ENCODE results near the gene NALCN. TPM values are rescaled to one million over a fixed set of nuclear protein-coding genes. Genes with fewer than 3 reads are reported as not detected.
A peak's percentile ranks its signal among the peaks of the same experiment; 100 is the strongest.

The NALCN gene
- total RNA-seq, 1 donor from 2014 or later: not detected

DNA sequence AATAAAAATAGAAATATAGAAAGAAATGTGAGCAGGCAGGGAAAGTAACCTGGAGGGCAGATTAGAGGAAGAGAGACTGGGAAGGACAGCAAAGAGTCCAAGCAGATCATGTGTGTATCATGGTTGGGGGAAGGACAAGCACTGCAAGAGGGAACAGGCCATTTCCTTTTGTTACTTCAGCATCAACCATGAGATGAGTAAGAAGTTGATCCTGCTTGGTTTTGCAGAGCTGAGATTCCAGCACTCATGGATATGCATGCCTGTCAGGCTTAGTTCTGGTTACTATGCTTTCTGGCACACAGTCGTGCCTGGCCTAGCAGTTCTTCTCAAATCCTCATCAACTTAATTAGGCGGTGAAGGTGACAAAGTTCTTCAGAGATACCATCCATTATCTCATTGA, 18.1 kb downstream of the NALCN start:
- no peaks in the 10 kb centered on the region for H3K4me1 Mint-ChIP-seq (ENCODE audit: unreplicated experiment)
- no peak overlapping the region for H3K27ac Mint-ChIP-seq (ENCODE audit: unreplicated experiment)
- H3K36me3 Mint-ChIP-seq (ENCODE audit: low read depth, unreplicated experiment): no peaks in the 10 kb centered on the region

GRCh38 chr13:101397742-101398141, 18.6 kb downstream of the NALCN start:
- no peak overlapping the region for H3K27ac Mint-ChIP-seq (ENCODE audit: unreplicated experiment)
- no peak overlapping the region for H3K4me3 Mint-ChIP-seq (ENCODE audit: unreplicated experiment)
- no peak for TF ChIP-seq CTCF (IDR thresholded peaks at IDR 0.05; ENCODE audit: unreplicated experiment)
- no peaks in the 10 kb centered on the region for H3K36me3 Mint-ChIP-seq (ENCODE audit: low read depth, unreplicated experiment)
- no peak for DNase-seq (ENCODE audit: low spot score)
- H3K4me1 Mint-ChIP-seq (ENCODE audit: unreplicated experiment): no peaks in the 10 kb centered on the region
- no peaks in the 10 kb centered on the region for H3K9me3 Mint-ChIP-seq (ENCODE audit: unreplicated experiment)
- no peaks in the 10 kb centered on the region for H3K27me3 Mint-ChIP-seq (ENCODE audit: unreplicated experiment)

More for the DNA sequence above, 18.1 kb downstream of the NALCN start:
- no peaks in the 10 kb centered on the region for H3K27me3 Mint-ChIP-seq (ENCODE audit: unreplicated experiment)
- H3K9me3 Mint-ChIP-seq (ENCODE audit: unreplicated experiment): no peaks in the 10 kb centered on the region
- no peak for TF ChIP-seq CTCF (IDR thresholded peaks at IDR 0.05; ENCODE audit: unreplicated experiment)
- no peak for DNase-seq (ENCODE audit: low spot score)
- no peak overlapping the region for H3K4me3 Mint-ChIP-seq (ENCODE audit: unreplicated experiment)

- H3K27ac Mint-ChIP-seq (ENCODE audit: unreplicated experiment): no peak overlapping the region
- H3K36me3 Mint-ChIP-seq (ENCODE audit: low read depth, unreplicated experiment): no peaks in the 10 kb centered on the region
- H3K27me3 Mint-ChIP-seq (ENCODE audit: unreplicated experiment): no peaks in the 10 kb centered on the region
- no peak for DNase-seq (ENCODE audit: low spot score)
- H3K4me1 Mint-ChIP-seq (ENCODE audit: unreplicated experiment): peaks cover 8% of the 10 kb centered on the region
- TF ChIP-seq CTCF (IDR thresholded peaks at IDR 0.05; ENCODE audit: unreplicated experiment): no peak
- no peaks in the 10 kb centered on the region for H3K9me3 Mint-ChIP-seq (ENCODE audit: unreplicated experiment)
- H3K4me3 Mint-ChIP-seq (ENCODE audit: unreplicated experiment): no peak overlapping the region
Measured at GRCh38 chr13:101394605-101395004, 21.7 kb downstream of the NALCN start.

DNA sequence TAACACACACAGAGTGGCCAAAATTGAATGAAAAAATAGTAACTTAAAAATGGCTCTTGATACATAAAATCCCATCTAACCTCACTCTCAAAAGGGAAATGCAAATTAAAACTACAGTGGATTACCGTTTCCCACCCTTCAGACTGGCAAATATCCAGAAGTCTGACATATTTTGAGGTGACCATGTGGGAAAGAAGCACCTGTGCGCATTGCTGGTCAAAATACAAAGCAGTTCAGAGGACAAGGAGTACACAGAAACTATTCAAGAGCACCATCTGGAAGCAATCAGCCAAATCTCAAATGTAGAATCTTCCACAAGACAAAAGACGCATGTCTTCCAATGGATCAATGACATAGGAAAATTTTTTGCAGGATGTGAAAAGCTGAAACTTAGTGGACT, 23.2 kb downstream of the NALCN start:
- Mint-ChIP-seq H3K4me3 (ENCODE audit: unreplicated experiment) (no peak overlapping the region), H3K4me1 (ENCODE audit: unreplicated experiment) (peaks cover 13% of the 10 kb centered on the region), H3K36me3 (ENCODE audit: low read depth, unreplicated experiment) (no peaks in the 10 kb centered on the region), H3K27ac (ENCODE audit: unreplicated experiment) (no peak overlapping the region), H3K27me3 (ENCODE audit: unreplicated experiment) (no peaks in the 10 kb centered on the region), H3K9me3 (ENCODE audit: unreplicated experiment) (no peaks in the 10 kb centered on the region)
- TF ChIP-seq CTCF (IDR thresholded peaks at IDR 0.05; ENCODE audit: unreplicated experiment): no peak
- no peak for DNase-seq (ENCODE audit: low spot score)

DNA sequence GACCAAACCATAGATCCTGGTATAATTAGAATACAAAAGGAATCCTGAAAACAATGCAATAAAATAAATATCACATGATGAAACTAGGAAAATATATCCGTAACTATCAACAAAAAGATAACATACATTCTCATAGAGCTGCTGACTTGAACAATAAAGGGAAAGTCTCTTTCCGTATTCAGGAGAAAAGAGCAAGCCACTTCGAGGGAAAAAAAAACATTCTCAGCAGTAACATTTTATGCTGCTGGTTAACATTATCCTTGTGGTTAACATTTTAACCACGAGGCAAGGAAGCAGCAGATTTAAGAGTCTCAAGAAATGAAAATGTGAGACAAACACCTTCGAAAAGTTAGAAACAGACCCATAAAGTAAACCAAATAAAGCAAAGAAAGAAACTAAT, 25.8 kb downstream of the NALCN start:
- Mint-ChIP-seq H3K4me3 (ENCODE audit: unreplicated experiment) (no peak overlapping the region), H3K36me3 (ENCODE audit: low read depth, unreplicated experiment) (no peaks in the 10 kb centered on the region), H3K4me1 (ENCODE audit: unreplicated experiment) (peaks cover 13% of the 10 kb centered on the region), H3K27me3 (ENCODE audit: unreplicated experiment) (no peaks in the 10 kb centered on the region), H3K27ac (ENCODE audit: unreplicated experiment) (peak overlapping the region; percentile 96), H3K9me3 (ENCODE audit: unreplicated experiment) (no peaks in the 10 kb centered on the region)
- DNase-seq (ENCODE audit: low spot score): no peak
- no peak for TF ChIP-seq CTCF (IDR thresholded peaks at IDR 0.05; ENCODE audit: unreplicated experiment)

All from endothelial cell (in vitro differentiated cells).